ENCODE data around the gene ITPA.

DNA sequence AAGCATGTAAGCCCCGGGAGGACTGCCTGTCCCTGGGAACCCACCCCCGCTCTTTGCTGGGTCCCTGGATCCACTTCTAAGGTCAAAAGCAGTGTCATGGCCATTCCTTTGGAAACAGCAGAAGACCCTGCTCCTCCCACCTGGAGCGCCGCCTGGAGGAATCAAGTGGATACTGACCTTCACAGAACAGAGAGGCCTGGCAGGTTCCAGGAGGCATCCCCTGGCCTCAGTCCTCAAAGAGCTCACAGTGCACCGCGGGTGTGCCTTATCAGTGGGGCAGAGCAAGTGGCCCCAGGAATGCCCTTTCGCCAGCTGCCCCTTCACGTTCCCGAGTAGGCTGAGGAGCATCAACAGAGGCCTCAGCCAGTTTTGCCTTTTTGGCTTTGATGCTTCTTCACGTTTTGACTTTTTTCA lies 40.8 kb downstream of the ITPA start:
- TF ChIP-seq, protein P1, sequence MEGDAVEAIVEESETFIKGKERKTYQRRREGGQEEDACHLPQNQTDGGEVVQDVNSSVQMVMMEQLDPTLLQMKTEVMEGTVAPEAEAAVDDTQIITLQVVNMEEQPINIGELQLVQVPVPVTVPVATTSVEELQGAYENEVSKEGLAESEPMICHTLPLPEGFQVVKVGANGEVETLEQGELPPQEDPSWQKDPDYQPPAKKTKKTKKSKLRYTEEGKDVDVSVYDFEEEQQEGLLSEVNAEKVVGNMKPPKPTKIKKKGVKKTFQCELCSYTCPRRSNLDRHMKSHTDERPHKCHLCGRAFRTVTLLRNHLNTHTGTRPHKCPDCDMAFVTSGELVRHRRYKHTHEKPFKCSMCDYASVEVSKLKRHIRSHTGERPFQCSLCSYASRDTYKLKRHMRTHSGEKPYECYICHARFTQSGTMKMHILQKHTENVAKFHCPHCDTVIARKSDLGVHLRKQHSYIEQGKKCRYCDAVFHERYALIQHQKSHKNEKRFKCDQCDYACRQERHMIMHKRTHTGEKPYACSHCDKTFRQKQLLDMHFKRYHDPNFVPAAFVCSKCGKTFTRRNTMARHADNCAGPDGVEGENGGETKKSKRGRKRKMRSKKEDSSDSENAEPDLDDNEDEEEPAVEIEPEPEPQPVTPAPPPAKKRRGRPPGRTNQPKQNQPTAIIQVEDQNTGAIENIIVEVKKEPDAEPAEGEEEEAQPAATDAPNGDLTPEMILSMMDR (IDR thresholded peaks at IDR 0.05; ENCODE audit: borderline replicate concordance, extremely low read depth, low read length, poor library complexity, severe bottlenecking), result no peak
- TF ChIP-seq EZH2 (IDR thresholded peaks at IDR 0.05; ENCODE audit: borderline replicate concordance, low read depth, low read length, severe bottlenecking), result no peak
